IMR-90 (cell line): ENCODE data around the gene OSCP1. TPM values are rescaled to one million over a fixed set of nuclear protein-coding genes. Genes with fewer than 3 reads are reported as not detected.

Experiments used
- ATAC-seq: fragments of 200-7000 bp; cut with Tn5 transposase; 2 replicates; pipeline ENCODE4 v1.9.1; 2020; ENCODE audit warnings: low read depth, mild to moderate bottlenecking, moderate library complexity
- BruUV-seq: library from RNA; stranded (reverse); fragments of 400-500 nt; replicated peaks from 2 replicates; lab custom pipeline; 2021; lab: Mats Ljungman, UMichigan
- CTCF ChIA-PET: fragments of 300-600 bp; formaldehyde crosslinking; extraction: SDS; loops from one replicate; lab custom pipeline; 2021; ENCODE audit warnings: antibody characterized with exemption; lab: Yijun Ruan, JAX
- POLR2A ChIA-PET: fragments of 300-600 bp; sonication (Branson Sonifier 250); formaldehyde crosslinking; loops from one replicate; lab custom pipeline; 2022; ENCODE audit warnings: antibody characterized with exemption; ENCODE audit not compliant: unreplicated experiment; lab: Charles Lee
- DNase-seq: peaks from one replicate; pipeline ENCODE4 v3.0.0; 2013
- H2AFZ ChIP-seq: replicated peaks from 2 replicates; pipeline ENCODE3; 2013; ENCODE audit warnings: low read length, mild to moderate bottlenecking; ENCODE audit not compliant: poor library complexity
- H2AK5ac ChIP-seq: 2 replicates; pipeline ENCODE4 v1.6.1; 2013; ENCODE audit warnings: low read depth, low read length, inconsistent platforms
- H2AK9ac ChIP-seq: replicated peaks from 2 replicates; pipeline ENCODE3; 2013; ENCODE audit warnings: mild to moderate bottlenecking, low read depth, low read length, moderate library complexity; ENCODE audit not compliant: poor library complexity
- H2BK120ac ChIP-seq: 2 replicates; pipeline ENCODE4 v1.6.1; 2013; ENCODE audit warnings: low read depth, low read length, inconsistent platforms
- H2BK15ac ChIP-seq: 3 replicates; pipeline ENCODE4 v1.6.1; 2013; ENCODE audit warnings: low read depth, low read length, inconsistent platforms
- H2BK20ac ChIP-seq: 2 replicates; pipeline ENCODE4 v1.6.1; 2013; ENCODE audit warnings: low read depth, mild to moderate bottlenecking, inconsistent platforms, low read length, moderate library complexity
- H2BK5ac ChIP-seq: 2 replicates; pipeline ENCODE4 v1.6.1; 2013; ENCODE audit warnings: mild to moderate bottlenecking, low read depth, low read length, inconsistent platforms; ENCODE audit not compliant: poor library complexity, severe bottlenecking
- H3K14ac ChIP-seq: replicated peaks from 2 replicates; pipeline ENCODE4 v1.6.1; 2013; ENCODE audit warnings: low read depth, low read length, inconsistent platforms
- H3K18ac ChIP-seq: 2 replicates; pipeline ENCODE4 v1.6.1; 2013; ENCODE audit warnings: low read depth, low read length, control low read depth
- H3K23ac ChIP-seq: 2 replicates; pipeline ENCODE4 v1.6.1; 2013; ENCODE audit warnings: low read depth, low read length, inconsistent platforms
- H3K27ac ChIP-seq: 2 replicates; pipeline ENCODE4 v1.5.1; 2013; ENCODE audit warnings: mild to moderate bottlenecking, control low read depth, low read length; ENCODE audit not compliant: insufficient read depth
- H3K27me3 ChIP-seq: 2 replicates; pipeline ENCODE4 v1.6.1; 2013; ENCODE audit warnings: low read length; ENCODE audit not compliant: control insufficient read depth, insufficient read depth
- H3K36me3 ChIP-seq: 2 replicates; pipeline ENCODE4 v1.6.1; 2013; ENCODE audit warnings: low read length, mixed read lengths; ENCODE audit not compliant: control insufficient read depth, insufficient read depth
- H3K4ac ChIP-seq: 2 replicates; pipeline ENCODE4 v1.6.1; 2013; ENCODE audit warnings: low read depth, low read length, inconsistent platforms
- H3K4me1 ChIP-seq: 2 replicates; pipeline ENCODE4 v1.6.1; 2013; ENCODE audit warnings: low read length, mixed read lengths; ENCODE audit not compliant: control insufficient read depth, insufficient read depth
- H3K4me2 ChIP-seq: 2 replicates; pipeline ENCODE4 v1.6.1; 2013; ENCODE audit warnings: low read depth, mild to moderate bottlenecking, control low read depth, low read length, moderate library complexity
- H3K4me3 ChIP-seq: 2 replicates; pipeline ENCODE4 v1.5.1; 2013; ENCODE audit warnings: low read depth, mild to moderate bottlenecking, control low read depth, low read length, moderate library complexity; ENCODE audit not compliant: insufficient read depth
- H3K56ac ChIP-seq: 2 replicates; pipeline ENCODE4 v1.6.1; 2013; ENCODE audit warnings: low read length, inconsistent platforms; ENCODE audit not compliant: insufficient read depth; ENCODE audit errors: extremely low read depth
- H3K79me1 ChIP-seq, 2 experiments: 2 replicates each; pipeline ENCODE4 v1.6.1; 2013; ENCODE audit warnings: low read length in 2 of 2, inconsistent platforms in 1 of 2, low read depth in 1 of 2
- H3K9ac ChIP-seq: 2 replicates; pipeline ENCODE4 v1.6.1; 2013; ENCODE audit warnings: low read depth, low read length, control low read depth
- H3K9me1 ChIP-seq: 2 replicates; pipeline ENCODE4 v1.6.1; 2013; ENCODE audit warnings: low read length, inconsistent platforms; ENCODE audit not compliant: insufficient read depth
- H3K9me3 ChIP-seq: 2 replicates; pipeline ENCODE4 v1.6.1; 2013; ENCODE audit warnings: low read length; ENCODE audit not compliant: control insufficient read depth, insufficient read depth
- H4K20me1 ChIP-seq: 2 replicates; pipeline ENCODE4 v1.6.1; 2013; ENCODE audit warnings: low read length, inconsistent platforms; ENCODE audit not compliant: insufficient read depth
- H4K5ac ChIP-seq: 2 replicates; pipeline ENCODE4 v1.6.1; 2013; ENCODE audit warnings: mild to moderate bottlenecking, low read depth, low read length, control low read depth
- H4K8ac ChIP-seq, 2 experiments: 2 replicates each; pipeline ENCODE4 v1.6.1; 2013; ENCODE audit warnings: low read depth in 2 of 2, low read length in 2 of 2, control low read depth in 1 of 2, inconsistent platforms in 1 of 2
- H4K91ac ChIP-seq: 2 replicates; pipeline ENCODE4 v1.6.1; 2013; ENCODE audit warnings: low read depth, low read length, inconsistent platforms; ENCODE audit not compliant: insufficient read depth
- CEBPB ChIP-seq: IDR thresholded peaks from 2 replicates; pipeline ENCODE4 v1.6.1; 2012; ENCODE audit warnings: low read depth, low read length, improper control_type of control experiment
- FOS ChIP-seq: fragments of 150-350 bp; IDR thresholded peaks from 2 replicates; pipeline ENCODE4 v1.6.1; 2016; ENCODE audit warnings: low read depth, low read length
- MXI1 ChIP-seq: IDR thresholded peaks from 2 replicates; pipeline ENCODE4 v1.6.1; 2012; ENCODE audit warnings: low read depth, mild to moderate bottlenecking, low read length, moderate library complexity, borderline replicate concordance
- NFE2L2 ChIP-seq: fragments of 150-350 bp; IDR thresholded peaks from 2 replicates; pipeline ENCODE4 v1.6.1; 2016; ENCODE audit warnings: low read depth, mild to moderate bottlenecking, low read length
- RAD21 ChIP-seq: IDR thresholded peaks from 2 replicates; pipeline ENCODE4 v1.6.1; 2012; ENCODE audit warnings: low read length, improper control_type of control experiment
- RCOR1 ChIP-seq: IDR thresholded peaks from 2 replicates; pipeline ENCODE4 v1.6.1; 2012; ENCODE audit warnings: mild to moderate bottlenecking, low read length, improper control_type of control experiment; ENCODE audit not compliant: insufficient replicate concordance
- SMC3 ChIP-seq: fragments of 150-350 bp; IDR thresholded peaks from 2 replicates; pipeline ENCODE4 v1.6.1; 2016; ENCODE audit warnings: low read depth, mild to moderate bottlenecking, antibody characterized with exemption, low read length, moderate library complexity
- WGBS, 2 experiments: methylation state at CpG; one replicate each; pipeline versions ENCODE4 v1.1.5 to v1.1.7; 2013; ENCODE audit warnings: missing lambda C conversion rate in 2 of 2; ENCODE audit not compliant: insufficient read length in 1 of 2; ENCODE audit errors: extremely low coverage in 2 of 2; 5-methylcytosine and 5-hydroxymethylcytosine counted together
- dilution Hi-C: fragments of 300-500 bp; cut with HindIII; formaldehyde crosslinking; loops from one replicate; pipeline ENCODE4 v1.14.3; 2018; ENCODE audit warnings: low sequenced_read_pairs; ENCODE audit not compliant: unreplicated experiment
- in situ Hi-C: fragments of 300-500 bp; cut with MboI; formaldehyde crosslinking; loops from 3 replicates; pipeline ENCODE4 v1.14.3; 2019; ENCODE audit warnings: low sequenced_read_pairs, inconsistent platforms, mixed read lengths
- intact Hi-C: fragments of 100-400 bp; cut with micrococcal nuclease; formaldehyde crosslinking; loops from 2 replicates; pipeline ENCODE4 v1.10.0; 2022
- polyA plus RNA-seq, 3 experiments: library from polyadenylated mRNA; depleted of rRNA; stranded (reverse); fragments of >200 nt; gene quantifications; 2 replicates each; pipeline ENCODE4 v1.2.3, GENCODE V29; 2012; ENCODE audit warnings: low replicate concordance in 1 of 3
- total RNA-seq: library from RNA; depleted of rRNA; stranded (reverse); fragments of >200 nt; gene quantifications from 2 replicates; pipeline ENCODE4 v1.2.3, GENCODE V29; 2012
- TF ChIP-seq, protein P1 (sequence below): conservative IDR thresholded peaks from 2 replicates; pipeline ENCODE4 v1.5.1; 2012; ENCODE audit warnings: mild to moderate bottlenecking, low read depth, low read length, improper control_type of control experiment

Gene OSCP1
- total and polyA plus RNA-seq, 2 of the 4 experiments (the other 2 are of a cell fraction), result 7.8 to 11.8 TPM

DNA sequence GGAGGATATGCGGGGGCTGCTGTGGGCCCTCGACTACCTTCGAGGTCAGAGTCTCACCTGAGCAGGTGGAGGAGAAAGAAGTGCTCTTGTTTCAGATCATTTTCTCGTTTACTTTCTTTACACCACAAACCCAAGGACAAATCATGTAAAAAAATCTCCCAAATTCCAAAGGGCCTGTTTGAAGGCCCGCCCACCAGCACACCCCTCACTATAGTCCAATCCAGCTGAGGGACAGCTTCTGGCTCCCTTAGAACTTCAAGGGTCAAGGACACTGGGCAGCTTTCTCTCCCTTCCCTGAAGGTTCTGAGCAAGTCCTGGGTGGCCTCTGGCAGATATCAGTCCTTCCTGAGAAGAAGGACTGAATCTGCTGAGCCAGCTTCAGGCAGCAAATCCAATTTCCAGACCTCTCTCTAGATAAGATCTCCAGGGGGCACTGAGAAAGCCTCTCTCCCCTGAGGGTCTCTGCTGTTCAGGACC, 70.1 kb downstream of the OSCP1 start:
- ChIA-PET POLR2A (no interaction called here), CTCF (no interaction called here)
- Histone ChIP-seq H4K91ac (no peak overlapping the region), H3K9me1 (peaks cover 25% of the 10 kb centered on the region), H2BK120ac (no peak overlapping the region), H2BK5ac (no peak overlapping the region), H2BK15ac (0 out of 3 replicates have a peak overlapping the region, but pooled peaks have one; percentile 5), H3K4ac (no peak overlapping the region), H3K27me3 (no peaks in the 10 kb centered on the region), H4K8ac (no peak overlapping the region), H3K56ac (no peak overlapping the region; the same call in 1 of the 2 replicates), H2BK20ac (no peak overlapping the region), H3K36me3 (peaks cover 11% of the 10 kb centered on the region), H3K18ac (no peak overlapping the region), H2AFZ (no peak overlapping the region), H3K27ac (no peak overlapping the region), H4K5ac (no peak overlapping the region), H3K4me3 (no peak overlapping the region), H3K4me2 (no peak overlapping the region), H3K79me1 (peaks cover 10 to 78% of the 10 kb centered on the region in 2 experiments), H2AK9ac (no peak overlapping the region), H3K9ac (no peak overlapping the region), H3K14ac (no peak overlapping the region), H4K20me1 (peaks cover 66% of the 10 kb centered on the region), H3K4me1 (peaks cover 6% of the 10 kb centered on the region), H3K23ac (no peak overlapping the region), H2AK5ac (no peak overlapping the region), H3K9me3 (no peaks in the 10 kb centered on the region)
- DNase-seq (no peak), ATAC-seq (no peak)
- dilution Hi-C loops, result no loop called here
- no TSS peak for BruUV-seq
- TF ChIP-seq RAD21, result no peak
- TF ChIP-seq FOS, result no peak
- no peak for TF ChIP-seq SMC3
- TF ChIP-seq CEBPB, result no peak
- no peak for TF ChIP-seq RCOR1
- TF ChIP-seq, protein P1, sequence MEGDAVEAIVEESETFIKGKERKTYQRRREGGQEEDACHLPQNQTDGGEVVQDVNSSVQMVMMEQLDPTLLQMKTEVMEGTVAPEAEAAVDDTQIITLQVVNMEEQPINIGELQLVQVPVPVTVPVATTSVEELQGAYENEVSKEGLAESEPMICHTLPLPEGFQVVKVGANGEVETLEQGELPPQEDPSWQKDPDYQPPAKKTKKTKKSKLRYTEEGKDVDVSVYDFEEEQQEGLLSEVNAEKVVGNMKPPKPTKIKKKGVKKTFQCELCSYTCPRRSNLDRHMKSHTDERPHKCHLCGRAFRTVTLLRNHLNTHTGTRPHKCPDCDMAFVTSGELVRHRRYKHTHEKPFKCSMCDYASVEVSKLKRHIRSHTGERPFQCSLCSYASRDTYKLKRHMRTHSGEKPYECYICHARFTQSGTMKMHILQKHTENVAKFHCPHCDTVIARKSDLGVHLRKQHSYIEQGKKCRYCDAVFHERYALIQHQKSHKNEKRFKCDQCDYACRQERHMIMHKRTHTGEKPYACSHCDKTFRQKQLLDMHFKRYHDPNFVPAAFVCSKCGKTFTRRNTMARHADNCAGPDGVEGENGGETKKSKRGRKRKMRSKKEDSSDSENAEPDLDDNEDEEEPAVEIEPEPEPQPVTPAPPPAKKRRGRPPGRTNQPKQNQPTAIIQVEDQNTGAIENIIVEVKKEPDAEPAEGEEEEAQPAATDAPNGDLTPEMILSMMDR, result no peak
- no peak for TF ChIP-seq NFE2L2
- no peak for TF ChIP-seq MXI1
- in situ Hi-C loops, result no loop called here
- intact Hi-C loops, result no loop called here
- WGBS, 2 experiments, result 67% methylated on average over 1 of the region's 5 CpGs; no CpG with 5 or more reads in 1 of the 2 experiments
